HG03520 (cell line): Measurements from ENCODE around the gene GRM7.

Experiments
- ATAC-seq: cut with Tn5 transposase; IDR thresholded peaks from one replicate; pipeline ENCODE4 v1.9.1; 2021; ENCODE audit warnings: mild to moderate bottlenecking, moderate library complexity; ENCODE audit not compliant: unreplicated experiment

The GRM7 gene

DNA sequence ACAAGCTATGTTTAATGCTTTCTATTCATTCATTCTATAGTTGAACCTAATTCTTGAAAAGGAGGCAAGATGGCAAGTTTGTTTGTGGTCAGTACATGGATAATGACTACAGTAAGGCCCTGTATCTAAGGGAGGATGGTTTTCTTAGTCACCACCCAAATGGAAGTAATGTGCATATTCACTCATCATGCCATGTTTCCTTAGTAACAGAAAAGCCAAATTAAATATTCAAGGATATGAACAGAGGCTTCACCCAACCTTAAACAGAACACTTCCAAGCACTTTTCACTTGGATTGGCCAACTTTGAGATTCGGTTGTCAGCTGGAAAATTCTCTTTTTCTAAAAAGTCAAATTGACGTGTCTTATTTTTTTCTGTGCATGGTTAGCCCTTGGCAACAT lies 835.4 kb downstream of the GRM7 start:
- ATAC-seq: no peak

DNA sequence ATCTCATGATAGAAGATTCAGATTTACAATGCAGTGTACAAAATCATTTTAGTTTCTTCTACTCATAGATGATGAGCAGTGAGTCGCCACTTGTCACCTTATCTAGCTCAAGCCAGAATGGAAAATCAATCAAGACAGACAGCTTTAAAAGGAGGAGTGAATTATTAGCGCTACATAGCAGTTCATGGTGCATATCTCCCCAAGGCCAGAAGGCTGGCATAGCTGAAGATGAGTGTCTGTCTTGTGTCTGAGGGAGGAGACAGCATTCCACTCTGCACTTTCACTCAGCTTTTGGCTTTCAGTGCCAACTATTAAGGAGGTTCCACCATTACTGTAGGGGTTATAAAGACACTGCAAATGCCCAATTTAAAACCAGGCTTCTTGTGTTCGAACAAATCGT lies 836.6 kb downstream of the GRM7 start:
- no peak for ATAC-seq

DNA sequence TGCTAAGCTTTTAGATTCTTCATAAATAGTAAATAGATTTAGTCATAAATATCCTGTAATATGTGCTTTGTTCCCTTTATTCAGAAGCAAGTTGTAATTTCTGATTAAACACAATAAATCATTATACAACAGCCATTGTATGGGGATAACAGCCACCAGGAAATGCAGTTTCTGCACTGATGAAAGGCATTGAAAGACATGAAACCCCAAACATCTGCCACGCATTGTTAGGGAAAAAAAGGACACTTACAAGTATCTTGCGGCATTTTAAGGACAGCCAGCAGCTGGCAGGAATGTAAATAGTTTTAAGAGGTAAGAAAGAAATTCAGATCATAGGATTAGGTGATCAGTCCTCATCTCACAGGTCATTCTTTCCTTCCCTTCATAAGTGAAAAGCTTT lies 839.6 kb downstream of the GRM7 start:
- ATAC-seq: no peak

DNA sequence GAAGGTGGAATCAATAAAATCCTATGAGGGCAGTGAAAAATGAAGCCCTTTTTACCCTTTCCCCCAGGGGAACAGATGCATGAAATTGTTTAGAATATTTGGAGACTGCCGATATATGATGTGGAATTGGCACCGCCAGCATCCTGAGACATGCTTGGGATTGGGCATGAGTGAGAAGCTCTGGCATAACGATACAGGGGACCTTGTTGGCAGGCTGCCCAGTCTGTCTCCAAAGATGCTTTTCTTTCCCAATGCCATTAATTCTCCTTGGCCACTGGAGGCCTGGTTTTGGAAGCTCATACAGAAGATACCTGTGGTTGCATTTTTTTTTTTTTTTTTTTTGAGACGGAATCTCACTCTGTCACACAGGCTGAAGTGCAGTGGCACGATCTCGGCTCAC lies 840.1 kb downstream of the GRM7 start:
- ATAC-seq: no peak

DNA sequence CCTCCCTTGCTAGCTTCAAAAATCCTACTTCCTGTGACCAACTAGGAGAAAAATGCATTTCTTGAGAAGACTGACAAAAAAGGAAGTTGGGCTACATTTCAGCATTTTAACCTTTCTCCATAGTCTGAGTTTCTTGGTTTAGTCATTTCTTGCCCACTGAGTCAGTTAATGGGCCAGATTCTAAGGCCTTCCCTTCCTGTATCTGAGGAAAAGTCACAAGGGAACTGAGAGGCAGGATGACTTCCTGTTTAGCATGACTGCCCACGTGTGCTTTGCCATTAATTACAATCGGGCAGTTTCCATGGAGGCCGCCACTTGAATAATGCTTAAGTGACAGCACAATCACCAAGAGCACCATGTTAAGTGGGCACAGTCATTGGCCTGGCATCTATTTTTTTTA lies 846.3 kb downstream of the GRM7 start:
- no peak for ATAC-seq

DNA sequence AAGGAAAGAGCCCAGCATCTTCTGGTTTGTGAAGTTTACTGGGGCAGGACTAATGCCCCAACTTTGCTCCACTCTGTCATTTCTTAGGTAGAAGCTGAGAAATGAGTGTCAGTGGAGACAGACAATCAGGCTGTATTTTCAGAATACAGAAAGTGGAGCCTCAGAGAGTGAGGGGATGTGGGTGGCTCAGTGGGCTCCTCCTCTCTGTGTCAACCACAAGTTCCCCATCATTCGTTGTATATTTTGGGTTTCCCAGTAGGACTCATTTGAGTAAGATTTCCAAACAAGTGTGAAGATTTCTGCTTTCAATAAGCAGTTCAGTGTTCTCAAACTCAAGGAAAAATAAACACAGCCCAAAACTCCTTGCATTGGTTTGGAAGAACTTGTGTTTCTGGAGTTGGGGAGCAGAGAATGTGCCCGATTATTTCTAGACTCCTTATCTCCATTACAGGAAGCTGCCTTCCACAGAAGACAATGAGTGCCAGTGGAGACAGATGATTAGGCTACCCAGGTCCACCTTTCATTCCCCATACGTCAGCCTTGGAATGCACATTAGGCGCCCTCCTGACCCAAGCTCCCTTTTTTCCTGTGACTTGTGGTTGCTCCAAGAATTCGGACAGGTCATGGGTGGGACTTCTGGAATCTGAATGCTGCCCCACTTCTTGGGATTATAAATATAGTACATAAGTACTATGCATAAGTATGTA lies 848.6 kb downstream of the GRM7 start:
- no peak for ATAC-seq

DNA sequence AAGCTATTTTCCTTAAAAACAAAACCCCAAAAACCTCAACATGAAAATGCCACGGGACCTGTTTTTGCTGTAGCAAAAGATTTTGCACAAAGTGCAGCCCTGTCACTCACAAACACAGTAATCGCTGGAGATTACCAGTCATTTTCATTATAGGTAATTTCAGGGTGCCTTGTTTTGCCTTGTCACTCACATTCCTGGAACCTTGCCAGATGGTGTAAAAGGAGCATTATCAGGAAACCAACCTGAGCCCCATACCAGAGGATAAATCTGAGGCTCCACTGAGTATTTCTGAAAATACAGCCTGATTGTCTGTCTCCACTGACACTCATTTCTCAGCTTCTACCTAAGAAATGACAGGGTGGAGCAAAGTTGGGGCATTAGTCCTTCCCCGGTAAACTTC lies 849.4 kb downstream of the GRM7 start:
- no peak for ATAC-seq

DNA sequence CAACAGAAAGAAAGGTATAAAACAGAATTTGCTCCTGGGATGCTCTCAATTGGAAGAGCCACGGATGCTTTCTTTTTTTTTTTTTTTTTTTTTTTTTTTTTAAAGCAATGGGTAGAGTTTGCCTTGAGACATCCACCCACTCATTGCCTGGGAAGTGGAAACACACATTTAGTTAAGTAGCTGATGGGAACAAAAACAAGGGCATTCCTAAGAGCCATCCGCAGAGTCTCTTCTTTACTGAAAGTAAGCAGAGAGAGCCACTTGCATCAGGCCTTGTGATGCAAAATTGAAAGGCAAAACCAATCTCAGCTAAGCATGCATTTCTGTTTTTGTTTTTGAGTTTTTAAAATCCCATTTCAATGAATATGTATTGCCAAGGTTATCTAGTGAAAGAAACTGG lies 852.8 kb downstream of the GRM7 start:
- no peak for ATAC-seq

DNA sequence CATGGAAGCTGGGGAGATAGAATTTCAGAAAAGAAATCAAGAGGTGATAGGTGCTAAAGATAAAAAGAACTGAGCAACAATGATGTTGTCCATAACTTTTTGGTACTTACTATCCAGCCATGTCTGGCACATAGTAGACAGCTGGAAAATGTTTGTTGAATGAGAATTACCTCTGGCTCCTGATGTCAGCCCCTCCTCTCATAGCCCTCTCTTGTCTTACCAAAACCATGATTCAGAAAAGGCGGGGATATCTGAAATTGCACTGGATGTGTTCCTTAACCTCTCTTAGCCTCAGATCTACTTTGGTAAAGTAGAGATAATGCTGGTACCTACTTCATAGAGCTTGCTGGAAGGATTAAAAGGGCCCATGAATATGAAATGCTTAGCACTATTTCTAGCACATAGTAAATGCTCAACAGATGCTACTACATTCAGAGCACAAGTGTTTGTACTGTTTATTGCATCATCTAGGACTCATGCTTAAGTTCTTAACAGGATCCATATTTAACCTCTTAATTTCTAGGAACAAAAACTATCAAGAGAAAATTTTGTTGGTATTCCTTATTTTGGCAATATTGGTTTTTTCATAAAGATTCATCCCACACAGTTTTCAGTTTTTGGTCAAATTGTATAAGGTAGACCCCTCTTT lies 859.9 kb downstream of the GRM7 start:
- ATAC-seq: no peak

DNA sequence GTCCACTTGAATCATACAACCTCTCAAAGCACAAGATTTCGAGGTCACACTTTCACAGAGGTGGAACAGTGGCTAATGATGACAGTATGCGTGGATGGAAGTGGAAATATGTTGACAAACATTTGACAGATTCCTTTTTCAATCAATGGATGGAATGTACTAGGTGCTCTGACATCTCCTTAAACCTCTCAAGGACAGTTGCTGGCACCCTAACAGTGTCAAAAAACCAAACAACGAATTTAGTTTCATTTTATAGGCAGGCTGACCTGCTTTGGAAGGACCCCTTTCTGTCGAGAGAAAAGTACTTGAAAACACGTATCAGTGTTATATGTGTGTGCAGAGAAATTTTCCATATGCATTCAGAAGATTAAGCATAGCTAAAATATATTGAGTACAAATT lies 861.0 kb downstream of the GRM7 start:
- ATAC-seq: no peak

DNA sequence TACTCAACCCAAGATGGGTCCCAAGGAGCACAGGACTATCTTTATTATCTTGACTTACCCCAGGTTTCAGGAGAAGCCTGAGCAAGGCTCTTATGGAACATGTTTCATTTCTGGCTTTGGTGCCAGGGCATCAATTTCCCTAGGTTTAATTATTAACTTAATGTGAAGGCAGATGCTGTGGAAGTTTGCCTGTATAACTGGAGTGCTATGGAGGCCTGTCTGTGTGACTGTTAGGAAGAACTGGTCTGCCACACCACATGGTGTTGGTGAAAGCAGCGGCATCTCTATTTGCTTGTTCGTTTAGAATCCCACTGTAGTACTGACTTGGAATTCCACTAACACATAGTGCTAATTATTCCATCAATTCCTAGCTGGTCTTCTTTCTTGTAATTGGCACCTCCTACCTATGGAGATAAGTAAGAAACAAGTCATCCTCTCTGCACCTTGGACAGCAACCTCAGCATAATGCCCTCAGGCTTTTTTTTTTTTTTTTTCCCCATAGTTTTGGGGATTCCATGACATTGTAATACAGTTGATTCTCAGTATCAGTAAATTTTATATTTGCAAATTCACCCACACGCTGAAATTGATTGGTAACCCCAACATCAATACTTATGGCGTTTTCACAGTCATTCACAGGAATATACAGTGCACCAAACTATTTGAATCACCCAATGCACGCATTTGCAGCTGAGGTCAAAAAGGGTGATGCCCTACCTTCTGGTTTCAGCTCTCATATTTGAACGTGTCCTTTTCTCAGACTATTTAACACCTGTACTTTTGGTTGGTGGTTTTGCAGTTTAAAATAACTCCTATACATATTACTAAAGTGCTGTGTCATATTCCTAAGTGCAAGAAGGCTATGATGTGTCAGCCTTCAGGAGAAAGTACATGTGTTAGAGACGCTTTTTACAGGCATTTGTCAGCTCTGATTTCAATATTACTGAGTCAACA lies 867.9 kb downstream of the GRM7 start:
- no peak for ATAC-seq

DNA sequence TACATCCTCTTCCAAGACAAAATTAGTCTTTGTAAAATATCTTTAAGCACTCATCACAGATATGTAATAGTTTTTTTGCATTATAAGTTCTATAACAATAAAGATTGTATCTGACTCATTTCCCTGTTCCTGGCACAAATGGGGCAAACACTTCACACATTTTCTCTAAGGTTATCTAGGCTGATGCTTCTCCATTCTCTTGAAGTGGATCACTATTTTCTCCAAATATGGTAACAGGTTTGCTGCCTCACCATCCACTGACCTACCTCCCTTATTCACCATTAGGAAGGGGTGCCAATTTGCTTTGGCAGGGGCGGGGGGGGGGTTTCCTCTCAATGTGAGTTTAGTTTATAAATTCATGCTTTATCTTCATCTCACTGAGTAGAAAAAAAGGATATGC lies 873.0 kb downstream of the GRM7 start:
- ATAC-seq: no peak

DNA sequence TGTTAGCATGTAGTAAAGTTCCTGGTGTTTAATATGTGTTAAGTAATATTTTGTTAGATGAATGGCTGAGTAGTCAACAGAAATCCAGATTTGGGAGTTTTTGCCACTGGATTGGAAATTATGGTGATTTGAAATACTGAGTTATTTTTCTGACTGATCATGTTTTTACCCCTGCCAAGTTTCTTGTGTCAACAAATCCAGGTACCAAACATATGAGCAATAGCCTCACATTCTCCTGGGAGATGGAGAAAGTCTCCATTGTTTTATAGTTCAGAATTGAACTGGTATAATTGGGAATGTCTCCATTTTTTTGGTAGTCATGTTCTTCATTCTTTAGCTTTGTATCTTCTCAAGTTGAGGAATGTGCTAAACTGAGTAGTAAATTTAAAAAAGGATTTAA lies 873.5 kb downstream of the GRM7 start:
- ATAC-seq: no peak

DNA sequence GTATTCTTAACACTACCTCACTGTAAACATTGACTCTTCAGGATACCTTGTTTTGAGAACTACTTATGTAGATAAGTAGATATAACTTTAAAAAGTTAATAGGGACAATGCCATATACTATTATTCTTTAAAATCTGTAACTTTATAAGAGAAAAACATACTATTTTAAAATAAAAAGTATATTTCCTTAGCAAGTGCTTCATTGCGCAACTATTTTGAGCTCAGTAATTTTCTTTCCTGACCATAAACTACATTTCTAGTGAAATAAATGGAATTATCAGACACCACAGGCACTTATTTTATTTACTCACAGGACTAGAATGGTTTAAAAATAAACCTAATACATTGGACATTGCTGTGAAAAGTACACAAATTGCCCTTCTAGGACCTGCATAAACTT lies 876.3 kb downstream of the GRM7 start:
- no peak for ATAC-seq

DNA sequence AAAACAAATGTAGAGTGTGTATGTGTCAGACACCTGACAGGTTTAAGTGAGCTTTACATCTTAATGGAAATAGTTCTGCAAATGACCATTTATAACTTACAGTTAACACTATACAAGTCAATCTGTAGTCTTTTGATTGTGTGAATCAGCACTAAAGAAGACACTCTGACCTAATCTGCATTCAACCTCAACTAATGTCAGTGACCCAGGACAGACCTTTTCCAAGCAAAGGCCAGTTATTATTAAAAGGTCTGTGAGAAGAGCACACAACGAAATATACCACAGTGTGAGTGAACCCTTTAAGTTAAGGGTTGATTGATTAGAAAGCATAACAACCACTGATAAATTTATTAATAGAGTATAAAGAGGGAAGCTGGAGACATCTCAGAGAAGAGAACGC lies 878.8 kb downstream of the GRM7 start:
- no peak for ATAC-seq

DNA sequence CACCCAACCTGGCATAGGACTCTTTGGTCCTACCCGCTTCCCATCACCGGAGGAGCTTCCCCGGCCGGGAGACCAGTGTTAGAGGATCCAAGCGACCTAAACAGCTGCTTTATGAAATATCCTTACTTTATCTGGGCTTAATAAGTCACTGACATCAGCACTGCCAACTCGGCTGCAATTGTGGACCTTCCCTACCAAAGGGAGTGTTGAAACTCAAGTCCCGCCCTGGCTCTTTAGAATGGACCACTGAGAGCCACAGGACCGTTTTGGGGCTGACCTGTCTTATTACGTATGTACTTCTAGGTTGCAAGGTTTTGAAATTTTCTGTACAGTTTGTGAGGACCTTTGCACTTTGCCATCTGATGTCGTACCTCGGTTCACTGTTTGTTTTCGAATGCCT lies 879.5 kb downstream of the GRM7 start:
- ATAC-seq: no peak

DNA sequence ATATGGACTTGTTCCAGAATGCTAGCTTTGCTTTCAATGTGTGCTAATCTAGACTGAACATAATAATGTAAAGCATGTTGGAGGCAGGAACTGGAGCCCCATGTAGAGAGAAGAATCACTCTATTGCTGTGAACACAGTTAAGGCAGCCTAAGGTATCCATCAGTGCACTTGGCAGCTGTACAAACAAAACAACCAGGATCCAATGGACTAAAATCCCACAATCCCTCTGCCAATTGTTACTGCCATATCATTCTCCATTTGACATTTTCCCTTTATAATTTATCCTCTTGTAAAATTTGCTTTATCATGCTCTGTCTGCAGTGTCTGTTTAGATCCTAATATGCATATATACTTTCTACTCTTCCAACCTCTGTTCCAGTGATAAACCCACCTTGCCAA lies 883.9 kb downstream of the GRM7 start:
- no peak for ATAC-seq

DNA sequence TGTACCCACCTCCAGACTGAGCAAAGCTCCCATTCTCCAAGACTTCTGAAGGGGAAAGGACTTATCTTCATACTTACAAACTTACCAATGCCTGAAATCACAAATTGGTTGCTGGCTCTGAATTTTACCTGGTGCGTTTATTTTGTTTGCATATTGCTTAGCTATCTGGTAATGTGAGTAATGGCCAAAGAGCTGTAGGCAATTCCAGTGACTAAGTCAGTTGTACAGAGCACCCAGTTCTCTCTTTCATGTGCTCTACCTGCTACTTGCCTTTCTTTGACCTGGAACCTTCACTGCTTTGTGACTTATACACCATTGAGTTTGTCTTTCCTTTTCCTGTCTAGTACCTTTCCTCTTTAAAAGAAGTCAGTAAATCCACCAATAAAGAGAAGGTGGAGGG lies 884.8 kb downstream of the GRM7 start:
- ATAC-seq: no peak

DNA sequence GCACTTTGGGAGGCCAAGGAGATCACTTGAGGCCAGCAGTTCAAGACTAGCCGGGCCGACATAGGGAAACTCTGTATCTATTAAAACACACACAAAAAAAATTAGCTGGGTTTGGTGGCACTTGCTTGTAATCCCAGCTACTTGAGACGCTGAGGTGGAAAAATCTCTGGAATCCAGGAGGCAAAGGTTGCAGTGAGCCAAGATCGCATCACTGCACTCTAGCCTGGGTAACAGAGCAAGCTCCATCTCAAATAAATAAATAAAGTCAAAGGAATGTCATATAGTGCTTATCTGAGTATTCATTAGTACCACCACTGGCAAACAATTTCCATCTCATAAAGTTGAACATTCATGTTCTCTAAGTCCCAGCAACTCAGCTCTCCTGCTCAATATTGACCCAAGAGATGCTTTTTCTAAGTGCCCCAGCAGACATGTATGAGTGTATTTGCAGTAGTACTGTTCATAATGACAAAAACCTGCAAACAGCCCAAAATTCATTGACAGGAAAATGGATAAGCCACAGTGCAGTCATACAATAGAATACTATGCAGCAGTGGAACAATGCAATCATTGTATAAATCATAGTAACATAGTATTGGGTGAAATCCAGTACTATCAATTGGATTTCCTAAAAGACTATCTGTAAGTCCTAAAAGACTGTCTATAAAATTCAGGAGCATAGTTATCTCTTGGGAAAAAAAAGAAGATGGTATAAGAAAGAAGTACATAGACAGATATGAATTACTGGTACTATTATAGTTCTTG lies 889.2 kb downstream of the GRM7 start:
- ATAC-seq: no peak

DNA sequence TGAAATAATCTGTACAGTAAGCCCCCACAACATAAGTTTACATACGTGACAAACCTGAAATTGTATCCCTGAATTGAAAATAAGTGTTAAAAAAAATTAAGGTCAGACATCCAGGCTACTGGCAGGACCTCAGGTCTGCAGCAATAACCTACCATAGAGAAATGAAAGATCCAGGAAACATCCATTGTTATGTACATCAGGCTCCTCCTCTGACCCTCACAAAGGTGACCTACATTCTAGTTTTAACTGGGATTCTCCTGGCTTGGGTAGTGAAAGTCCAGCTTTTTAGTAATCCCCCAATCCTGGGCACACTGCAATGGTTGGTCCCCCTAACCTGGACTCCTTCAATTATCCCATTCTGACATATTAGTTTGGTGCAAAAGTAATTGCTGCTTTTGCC lies 891.1 kb downstream of the GRM7 start:
- ATAC-seq: no peak
